Stimulated activated CD4-positive, alpha-beta T cell treated with anti-CD3 and anti-CD28 coated beads, Interleukin-1b, Interleukin-23, amount 100 ng/mL, for 24 hours (primary cell): ENCODE data around the gene MCCD1.
A peak's percentile ranks its signal among the peaks of the same experiment; 100 is the strongest.

Source experiments
- DNase-seq, 4 experiments: peaks; one replicate each; pipeline ENCODE4 v3.0.0-alpha.2; 2020; ENCODE audit warnings: low read depth in 4 of 4, low spot score in 1 of 4

MCCD1 gene

DNA sequence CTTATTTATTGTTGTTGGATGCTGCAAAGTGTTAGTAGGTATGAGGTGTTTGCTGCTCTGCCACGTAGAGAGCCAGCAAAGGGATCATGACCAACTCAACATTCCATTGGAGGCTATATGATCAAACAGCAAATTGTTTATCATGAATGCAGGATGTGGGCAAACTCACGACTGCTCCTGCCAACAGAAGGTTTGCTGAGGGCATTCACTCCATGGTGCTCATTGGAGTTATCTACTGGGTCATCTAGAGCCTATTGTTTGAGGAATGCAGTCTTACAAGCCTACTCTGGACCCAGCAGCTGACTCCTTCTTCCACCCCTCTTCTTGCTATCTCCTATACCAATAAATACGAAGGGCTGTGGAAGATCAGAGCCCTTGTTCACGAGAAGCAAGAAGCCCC, 18.8 kb upstream of the MCCD1 start:
- DNase-seq = no peak

DNA sequence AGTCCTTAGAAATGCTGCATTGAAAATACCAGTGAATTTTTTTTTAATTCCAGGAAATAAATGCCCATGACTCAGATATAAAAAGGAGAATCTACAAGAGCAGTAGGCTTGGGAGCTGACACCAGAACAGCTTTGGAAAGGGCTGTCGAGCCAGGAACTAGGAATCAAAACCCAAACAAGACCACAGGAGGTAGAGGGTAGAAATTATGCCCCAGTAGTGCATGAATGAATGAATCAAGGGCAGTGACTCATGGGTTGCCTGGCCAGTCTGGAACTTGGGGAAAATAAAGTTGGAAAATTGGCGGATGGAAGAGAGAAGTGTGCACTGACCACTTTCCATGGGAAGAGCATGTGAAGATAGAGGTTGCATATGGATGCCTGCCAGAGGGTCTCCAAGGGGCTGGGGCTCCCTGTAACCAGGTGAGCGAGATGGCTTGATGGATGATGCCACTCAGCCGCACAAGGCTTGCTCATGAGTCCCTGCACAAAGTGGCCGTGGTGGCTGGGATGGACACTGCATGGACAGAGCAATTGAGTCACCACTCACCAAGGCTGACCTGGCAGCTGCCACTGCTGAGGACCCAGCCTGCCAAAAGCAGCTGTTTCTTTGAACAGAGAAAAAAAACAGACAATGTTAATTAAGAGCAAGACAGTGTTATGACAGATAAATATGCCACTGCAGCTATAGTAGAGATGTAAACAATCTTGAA, 15.2 kb upstream of the MCCD1 start:
- no peak for DNase-seq

DNA sequence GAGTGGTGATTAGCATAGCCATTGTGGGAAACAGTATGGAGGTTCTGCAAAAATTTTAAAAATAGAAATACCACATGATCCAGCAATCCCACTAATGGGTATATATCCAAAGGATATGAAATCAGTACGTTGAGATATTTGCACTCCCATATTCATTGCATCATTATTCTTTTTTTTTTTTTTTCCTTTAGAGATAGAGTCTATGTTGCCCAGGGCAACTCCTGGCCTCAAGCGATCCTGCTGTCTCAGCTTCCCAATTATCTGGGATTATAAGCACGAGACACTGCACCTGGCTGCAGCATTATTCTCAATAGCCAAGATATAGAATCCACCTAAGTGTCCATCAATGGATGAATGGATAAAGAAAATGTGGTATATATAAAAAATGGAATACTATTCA, 6.9 kb upstream of the MCCD1 start:
- DNase-seq = no peak

DNA sequence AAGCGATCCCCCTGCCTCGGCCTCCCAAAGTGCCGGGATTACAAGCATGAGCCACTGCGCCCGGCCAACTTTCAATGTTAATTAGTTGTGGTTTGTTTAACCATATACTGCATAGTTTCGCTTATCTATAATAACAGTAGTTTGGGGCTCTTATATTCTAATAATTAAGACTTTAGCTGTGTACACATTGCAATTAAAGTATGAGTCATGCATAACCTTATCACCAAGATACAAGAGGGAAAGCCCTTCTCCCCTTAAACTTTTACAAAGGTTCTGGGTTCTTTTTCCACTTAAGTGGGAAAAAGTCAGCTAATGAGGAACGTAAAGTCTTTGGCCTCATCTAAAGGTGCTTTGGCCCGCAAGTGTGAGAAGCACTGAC, 3.2 kb upstream of the MCCD1 start:
- DNase-seq = no peak

DNA sequence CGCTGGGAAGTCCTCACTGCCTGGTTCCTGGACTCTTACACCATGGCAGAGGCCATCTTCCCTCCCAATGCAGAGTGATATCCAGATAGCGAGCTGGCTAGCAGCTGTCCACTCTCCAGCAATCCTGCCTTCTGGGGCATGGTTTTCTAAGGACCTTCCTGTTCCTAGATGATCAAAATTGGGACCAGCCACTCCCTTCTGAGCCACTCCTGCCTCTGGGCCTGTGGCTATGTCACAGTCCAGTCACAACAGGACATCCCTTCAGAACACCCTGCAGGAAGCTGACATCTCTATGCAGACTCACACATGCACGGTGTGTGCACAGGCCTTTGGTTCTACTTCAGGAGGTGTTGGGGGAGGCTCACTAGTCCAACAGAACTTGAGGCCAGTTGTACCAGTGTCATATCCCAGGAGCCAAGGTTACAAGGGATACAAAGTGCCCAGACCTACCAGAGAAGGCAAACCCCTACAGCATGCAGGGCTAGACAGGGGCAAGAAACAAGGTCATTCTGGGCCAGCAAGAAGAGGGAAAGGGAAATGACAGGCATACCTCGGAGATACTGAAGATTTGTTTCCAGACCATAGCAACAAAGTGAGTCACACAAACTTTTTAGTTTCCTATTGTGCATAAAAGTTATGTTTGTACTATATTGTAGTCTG, 2.7 kb upstream of the MCCD1 start:
- no peak for DNase-seq

DNA sequence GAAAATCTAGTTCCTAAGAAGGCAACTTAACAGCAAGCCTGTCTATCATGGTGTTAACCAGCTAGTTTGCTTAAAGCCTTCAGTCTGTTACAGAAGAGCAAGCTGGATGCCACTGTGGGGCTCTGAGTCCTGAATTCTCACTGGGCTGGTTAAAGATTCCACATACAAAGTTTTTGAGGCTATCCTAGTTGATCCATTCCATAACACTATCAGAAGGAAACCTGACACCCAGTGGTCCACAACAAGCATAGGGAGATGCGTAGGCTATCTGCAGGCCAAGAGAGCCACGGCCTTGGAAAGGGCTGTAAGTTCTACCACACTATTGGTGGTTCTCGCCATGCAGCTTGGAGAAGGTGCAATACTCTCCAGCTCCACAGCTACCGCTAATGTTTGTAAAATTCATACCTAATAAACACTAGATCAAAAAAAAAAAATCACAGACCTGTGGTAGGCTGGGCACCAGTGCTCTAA, 420 bp upstream of the MCCD1 start:
- DNase-seq = no peak

DNA sequence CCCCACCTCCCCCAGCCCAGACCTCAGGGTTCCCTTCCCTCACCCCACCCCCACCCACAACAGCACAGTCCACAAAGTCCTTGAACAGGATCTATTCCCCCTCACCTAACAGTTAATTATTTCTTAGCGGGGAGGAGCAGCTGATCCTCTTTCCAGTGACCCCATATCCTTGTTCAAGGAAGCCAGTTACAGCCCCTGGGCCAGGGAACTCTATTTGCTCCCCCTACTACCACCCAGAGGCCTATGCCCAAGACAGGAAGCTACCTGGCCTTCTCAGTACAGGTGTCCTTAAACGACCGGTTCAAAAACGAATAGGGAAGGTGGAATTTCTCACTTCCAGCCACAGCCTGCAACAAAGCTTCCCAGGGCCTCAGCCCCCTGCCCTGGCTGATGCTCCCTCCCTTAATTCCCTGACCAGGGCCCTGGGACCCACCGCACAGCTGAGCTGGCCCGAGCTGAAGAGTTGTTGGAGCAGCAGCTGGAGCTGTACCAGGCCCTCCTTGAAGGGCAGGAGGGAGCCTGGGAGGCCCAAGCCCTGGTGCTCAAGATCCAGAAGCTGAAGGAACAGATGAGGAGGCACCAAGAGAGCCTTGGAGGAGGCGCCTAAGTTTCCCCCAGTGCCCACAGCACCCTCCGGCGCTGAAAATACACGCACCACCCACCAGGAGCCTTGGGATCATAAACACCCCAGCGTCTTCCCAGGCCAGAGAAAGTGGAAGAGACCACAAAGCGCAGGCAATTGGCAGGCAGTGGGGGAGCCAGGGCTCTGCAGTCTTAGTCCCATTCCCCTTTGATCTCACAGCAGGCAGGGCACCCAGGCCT, 778 bp downstream of the MCCD1 start:
- no peak for DNase-seq

DNA sequence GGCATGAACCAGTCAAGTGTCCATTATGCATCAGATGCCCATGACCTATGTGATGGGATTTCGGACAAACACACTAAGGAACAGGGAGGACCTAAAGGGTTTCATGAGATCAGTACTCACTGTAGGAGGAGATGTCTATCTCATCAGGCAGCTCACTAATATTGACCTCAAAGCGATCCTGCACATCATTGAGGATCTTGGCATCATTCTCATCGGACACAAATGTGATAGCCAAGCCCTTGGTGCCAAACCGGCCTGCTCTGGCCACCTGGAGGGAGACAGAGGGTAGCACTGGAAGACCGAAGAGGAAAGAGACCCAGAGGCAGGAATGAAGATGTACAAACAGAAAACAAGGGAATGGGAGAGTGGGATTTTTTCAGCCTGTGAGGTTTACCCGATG, 1.9 kb downstream of the MCCD1 start:
- DNase-seq = no peak

DNA sequence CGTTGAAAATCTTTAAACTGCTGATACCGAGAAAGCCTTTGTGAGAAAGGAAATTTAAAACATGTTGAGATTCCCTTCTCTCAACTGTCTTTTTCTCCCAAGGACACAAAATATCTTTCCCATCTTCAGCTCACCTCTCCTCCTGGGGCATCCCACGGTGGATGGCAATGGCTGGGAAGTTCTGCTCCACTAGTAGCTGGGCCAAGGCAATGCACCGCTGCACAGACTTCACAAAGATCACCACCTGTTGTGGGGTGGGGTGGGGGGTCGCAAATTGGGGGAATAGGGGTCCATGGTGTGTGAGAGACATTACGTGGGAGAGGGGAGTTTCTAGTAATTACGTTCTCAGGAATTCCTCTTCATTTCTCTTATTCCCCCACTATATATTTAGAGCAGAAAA, 2.4 kb downstream of the MCCD1 start:
- DNase-seq = no peak

DNA sequence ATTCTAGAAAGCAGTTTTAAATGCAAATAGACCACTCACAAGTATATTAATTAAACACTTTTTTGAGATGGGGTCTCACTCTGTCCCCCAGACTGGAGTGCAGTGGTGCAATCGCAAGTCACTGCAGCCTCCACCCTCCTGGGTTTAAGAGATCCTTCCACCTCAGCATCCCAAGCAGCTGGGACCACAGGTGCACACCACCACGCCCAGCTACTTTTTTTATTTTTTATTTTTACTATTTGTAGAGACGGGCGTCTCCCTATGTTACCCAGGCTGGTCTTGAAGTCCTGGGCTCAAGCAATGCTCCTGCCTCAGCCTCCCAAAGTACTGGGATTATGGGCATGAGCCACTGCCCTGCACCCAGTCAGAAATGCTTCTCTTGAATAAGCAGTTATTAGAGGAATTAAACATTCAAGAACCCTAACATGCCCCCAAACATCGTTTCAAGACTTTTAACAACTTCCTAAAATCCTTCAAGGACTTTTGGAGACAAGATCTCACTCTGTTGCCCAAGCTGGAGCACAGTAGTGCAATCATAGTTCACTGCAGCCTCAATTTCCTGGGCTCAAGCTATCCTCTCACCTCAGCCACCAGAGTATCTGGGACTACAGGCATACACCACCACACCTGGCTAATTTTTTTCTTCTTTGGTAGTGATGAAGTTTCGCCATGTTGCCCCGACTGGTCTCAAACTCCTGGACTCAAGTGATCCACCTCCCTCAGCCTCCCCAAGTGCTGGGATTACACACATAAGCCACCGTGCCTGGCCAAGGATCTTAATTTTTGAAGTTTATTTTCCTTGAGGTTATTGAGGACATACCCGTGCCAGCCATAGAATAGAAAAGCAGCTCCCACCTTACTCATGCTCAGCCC, 3.2 kb downstream of the MCCD1 start:
- no peak for DNase-seq

DNA sequence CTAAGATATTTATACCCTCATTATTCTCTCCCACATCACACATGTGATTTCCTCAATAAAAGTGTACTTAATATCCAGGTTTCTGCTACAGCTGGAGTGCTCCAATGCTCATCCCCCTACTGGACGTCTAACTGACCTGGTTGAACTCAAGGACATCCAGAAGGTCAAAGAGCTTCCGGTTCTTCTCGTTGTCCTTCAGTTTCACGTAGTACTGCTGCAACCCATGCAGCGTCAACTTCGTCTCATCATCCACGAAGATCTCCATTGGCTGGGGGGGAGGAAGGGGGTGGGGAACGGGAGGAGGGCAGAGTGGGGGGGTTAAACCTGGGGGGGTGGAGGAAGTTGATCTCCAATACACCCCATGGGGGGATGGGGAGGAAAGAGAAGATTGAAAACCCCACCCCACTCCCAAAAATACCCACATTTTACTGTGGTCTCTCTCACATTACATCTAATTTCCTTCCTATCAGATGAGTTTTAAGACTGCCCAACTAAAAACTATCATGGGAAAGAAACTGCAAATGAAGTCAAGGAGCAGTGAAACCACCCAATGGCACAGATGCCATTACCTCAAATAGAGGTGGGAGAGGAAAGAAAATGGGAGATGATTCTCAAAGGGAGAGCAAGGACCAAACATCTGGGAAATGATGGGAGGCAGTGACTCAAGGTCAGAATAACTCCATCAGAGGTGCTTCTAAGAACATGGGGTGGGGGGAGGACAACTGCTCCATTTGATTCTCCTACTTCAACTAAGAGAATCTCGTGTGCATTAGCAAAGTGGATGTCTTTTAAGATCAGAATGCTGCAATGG, 4.1 kb downstream of the MCCD1 start:
- no peak for DNase-seq

DNA sequence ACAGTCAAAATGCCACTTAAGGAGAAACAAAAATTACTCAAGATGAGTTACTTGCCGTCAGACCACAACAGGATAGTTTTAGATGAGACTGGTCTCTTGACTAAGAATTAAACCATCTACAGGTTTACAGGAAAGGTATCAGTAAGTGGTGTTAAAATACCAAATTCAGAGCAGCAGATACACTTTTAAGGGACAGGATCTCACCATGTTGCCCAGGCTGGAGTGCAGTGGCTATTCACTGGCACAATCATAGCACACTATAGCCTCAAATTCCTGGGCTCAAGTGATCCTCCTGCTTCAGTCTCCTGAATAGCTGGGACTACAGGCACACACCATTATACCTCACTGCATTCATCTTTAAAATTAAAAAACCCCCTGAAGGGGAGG, 4.7 kb downstream of the MCCD1 start:
- no peak for DNase-seq

DNA sequence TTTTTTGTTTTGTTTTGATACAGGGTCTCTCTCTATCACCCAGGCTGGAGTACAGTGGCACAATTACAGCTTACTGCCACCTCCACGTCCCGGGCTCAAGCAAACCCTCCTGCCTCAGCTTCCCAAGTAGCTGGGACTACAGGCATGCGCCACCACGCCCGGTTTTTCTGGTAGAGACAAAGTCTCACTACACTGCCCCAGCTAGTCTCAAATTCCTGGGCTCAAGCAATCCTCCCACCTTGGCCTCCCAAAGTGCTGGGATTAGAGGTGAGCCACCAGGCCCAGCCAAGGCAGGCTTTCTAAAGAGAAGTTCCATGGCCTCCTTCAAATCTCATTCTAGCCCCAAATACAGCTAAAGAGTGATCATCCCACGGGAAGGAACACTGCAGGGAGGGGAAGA, 5.2 kb downstream of the MCCD1 start:
- no peak for DNase-seq

DNA sequence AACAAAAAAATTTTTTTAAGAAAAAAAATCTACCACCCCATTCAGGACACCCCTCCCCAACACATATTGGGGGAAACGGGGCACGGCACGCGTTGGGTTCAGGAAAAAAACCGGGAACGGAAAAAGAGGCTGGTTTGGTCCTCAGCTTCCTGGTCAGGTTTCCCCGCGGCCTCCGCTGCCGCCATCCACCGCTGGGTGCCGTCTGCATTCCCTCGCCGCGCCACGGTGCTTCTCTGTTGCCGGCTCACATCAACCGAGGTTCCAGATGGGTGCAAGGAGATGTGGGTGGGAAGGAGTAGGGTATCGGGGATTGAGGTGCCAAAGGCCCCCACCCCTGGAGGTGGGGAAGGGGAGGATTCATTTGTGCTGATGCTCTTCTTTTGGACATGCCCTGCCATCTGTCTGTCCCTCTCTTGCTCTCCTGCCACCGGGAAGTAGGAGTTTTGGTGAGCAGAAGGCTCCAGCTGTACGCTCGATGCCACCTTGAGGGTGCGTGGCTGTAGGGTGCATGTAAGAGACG, 5.8 kb downstream of the MCCD1 start:
- DNase-seq = no peak

DNA sequence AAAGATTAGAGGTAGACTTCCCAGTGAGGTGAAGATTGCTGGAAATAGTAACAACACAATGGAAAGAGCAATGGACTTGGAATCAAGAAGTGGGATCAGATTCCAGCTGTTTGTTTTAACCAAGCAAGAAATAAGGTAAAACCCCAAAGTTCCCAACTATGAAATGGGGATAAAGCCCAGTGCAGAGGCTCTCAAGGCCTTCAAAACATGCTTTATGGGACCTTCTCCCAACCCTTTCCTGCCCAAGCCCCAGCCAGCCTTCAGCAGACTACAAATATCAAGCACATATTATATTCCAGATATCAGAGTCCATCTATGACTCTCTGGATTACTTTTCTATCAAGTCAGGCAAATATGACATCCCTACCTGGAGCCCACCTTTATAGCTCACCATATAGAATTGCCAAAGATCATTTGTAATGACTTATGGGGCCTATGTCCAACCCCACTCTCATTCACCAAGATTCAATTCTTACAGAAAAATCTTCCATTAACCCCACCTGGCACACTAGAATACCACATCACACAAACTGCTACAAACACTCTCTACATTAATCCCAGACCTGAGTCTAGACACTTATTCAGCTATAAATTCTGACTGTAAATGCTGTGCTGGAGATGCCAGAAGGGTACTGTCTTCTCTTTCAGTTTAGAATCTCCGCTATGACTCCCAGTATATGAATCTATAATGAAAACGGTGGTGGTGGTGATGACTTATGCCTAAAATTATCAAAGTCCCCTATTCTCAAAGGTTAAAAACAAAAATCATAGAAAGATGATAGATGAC, 7.0 kb downstream of the MCCD1 start:
- DNase-seq = no peak

DNA sequence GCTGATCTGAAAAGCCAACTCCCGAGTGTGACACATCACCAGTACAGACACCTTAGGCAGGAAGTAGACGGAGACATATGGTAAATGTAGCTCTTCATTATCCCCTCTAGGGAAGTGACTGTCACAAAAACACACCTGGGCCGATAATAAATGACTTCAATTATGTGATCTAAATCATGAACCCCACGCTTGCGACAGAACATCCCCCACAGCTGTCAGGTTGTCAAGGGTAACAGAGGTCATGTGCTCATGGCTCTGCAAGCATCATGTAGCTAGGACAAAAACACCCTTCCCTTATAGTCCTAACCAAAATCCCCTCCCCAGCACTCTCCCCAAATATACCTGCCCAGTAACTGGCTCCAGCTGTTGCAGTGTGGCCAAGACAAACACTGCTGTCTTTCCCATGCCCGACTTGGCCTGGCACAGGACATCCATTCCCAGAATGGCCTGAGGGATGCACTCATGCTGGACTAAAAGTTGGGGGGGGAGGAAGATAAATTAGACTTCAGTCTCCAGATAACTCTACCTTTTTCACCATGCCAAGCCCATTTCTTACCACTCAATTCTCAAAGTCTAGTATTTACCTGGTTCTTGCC, 10.1 kb downstream of the MCCD1 start:
- no peak for DNase-seq

DNA sequence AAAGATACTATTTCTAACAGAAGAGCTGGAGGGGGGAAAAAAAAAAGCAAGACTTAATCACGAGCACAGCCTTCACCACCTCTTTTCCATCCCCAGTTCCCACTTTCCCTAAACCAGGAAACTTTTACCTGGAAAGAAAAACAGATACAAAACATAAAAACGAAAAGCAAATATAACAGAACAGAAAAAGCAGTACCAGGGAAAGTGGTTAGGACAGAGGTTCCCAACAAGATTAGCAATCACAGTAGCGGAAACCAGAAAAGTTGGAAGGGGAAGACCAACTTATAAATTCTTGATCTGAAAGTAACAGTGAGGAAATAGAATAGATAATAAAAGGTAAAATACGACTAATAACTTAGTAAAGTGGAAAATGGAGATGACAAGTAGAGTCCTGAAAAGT, 11.9 kb downstream of the MCCD1 start:
- no peak for DNase-seq

DNA sequence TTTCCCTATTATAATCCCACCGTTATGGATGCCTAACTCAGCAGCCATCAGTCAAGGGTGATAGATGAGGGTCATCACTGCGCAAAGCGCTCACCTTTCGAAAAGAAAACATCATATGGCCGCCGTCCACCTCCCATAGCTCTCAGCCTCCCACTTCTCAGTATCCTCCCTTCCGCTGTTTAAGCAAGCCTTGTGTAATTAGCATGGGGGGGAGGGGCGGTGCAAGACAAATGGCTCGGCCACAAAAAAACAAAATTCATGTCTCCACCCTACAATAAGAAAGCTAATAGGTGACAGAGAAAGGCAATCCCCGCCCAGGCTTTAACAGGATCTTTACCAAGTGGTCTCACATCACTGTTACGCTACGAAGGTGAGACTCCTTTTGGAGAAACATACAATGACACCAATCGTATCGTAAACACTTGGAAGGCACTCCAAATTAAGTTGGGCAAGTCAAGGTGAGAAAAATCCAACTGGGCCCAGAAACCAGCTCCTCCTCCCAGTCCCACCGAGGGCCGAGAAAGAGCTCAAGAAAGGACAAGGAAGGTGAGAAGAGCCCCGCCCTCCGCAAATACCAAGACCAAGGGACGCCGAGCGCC, 12.4 kb downstream of the MCCD1 start:
- DNase-seq = peak in 1 of 4 experiments; percentile 65
